Naive thymus-derived CD4-positive, alpha-beta T cell (primary cell): Measurements from ENCODE around the gene DPF1. TPM values are rescaled to one million over a fixed set of nuclear protein-coding genes. Genes with fewer than 3 reads are reported as not detected.

ENCODE experiments used
- ATAC-seq: fragments of 150-1000 bp; cut with Tn5 transposase; 2 replicates; pipeline ENCODE4 v1.10.0; 2021; ENCODE audit warnings: mild to moderate bottlenecking, moderate library complexity
- CTCF ChIA-PET: fragments of 350-600 bp; sonication (Branson Sonifier 250); formaldehyde crosslinking; loops from one replicate; lab custom pipeline; 2021; ENCODE audit warnings: antibody characterized with exemption; lab: Charles Lee
- POLR2A ChIA-PET: fragments of 350-600 bp; sonication (Branson Sonifier 250); formaldehyde crosslinking; loops from one replicate; lab custom pipeline; 2021; ENCODE audit warnings: antibody characterized with exemption, inconsistent platforms; lab: Charles Lee
- DNase-seq, 9 donors: peaks; one replicate each; pipeline versions ENCODE4 v3.0.0 to v3.0.0-alpha.2; 2020 to 2022; ENCODE audit warnings: mixed read lengths in 1 of 9
- H3K27ac ChIP-seq: one replicate; pipeline ENCODE4 v1.7.0; 2013; ENCODE audit warnings: mild to moderate bottlenecking, low read depth, low read length, moderate library complexity
- H3K27me3 ChIP-seq, 2 donors: one replicate each; pipeline ENCODE4 v1.7.0; 2013; ENCODE audit warnings: low read length in 2 of 2, mild to moderate bottlenecking in 2 of 2, moderate library complexity in 2 of 2; ENCODE audit not compliant: control insufficient read depth in 2 of 2, insufficient read depth in 2 of 2
- H3K36me3 ChIP-seq, 3 experiments: 1 replicate in 2 of 3; 2 replicates in 1 of 3; pipeline ENCODE4 v1.7.0; 2013; ENCODE audit warnings: low read length in 3 of 3, mild to moderate bottlenecking in 3 of 3, moderate library complexity in 1 of 3; ENCODE audit not compliant: insufficient read depth in 3 of 3, control insufficient read depth in 2 of 3
- H3K4me1 ChIP-seq, 2 donors: one replicate each; pipeline ENCODE4 v1.7.0; 2013; ENCODE audit warnings: low read length in 2 of 2, mild to moderate bottlenecking in 2 of 2, moderate library complexity in 1 of 2; ENCODE audit not compliant: control insufficient read depth in 2 of 2, insufficient read depth in 2 of 2
- H3K4me3 ChIP-seq: 2 replicates; pipeline ENCODE4 v1.7.0; 2013; ENCODE audit warnings: mild to moderate bottlenecking, low read length
- H3K9me3 ChIP-seq, 3 experiments: 1 replicate in 2 of 3; 2 replicates in 1 of 3; pipeline ENCODE4 v1.7.0; 2013; ENCODE audit warnings: low read length in 3 of 3; ENCODE audit not compliant: control insufficient read depth in 2 of 3
- H3K27ac Mint-ChIP-seq, 9 donors: one replicate each; pipeline ENCODE4 v1.8.0; 2020 to 2022; ENCODE audit warnings: mixed read lengths in 9 of 9, mild to moderate bottlenecking in 8 of 9, moderate library complexity in 5 of 9, inconsistent platforms in 2 of 9
- H3K27me3 Mint-ChIP-seq, 5 donors: one replicate each; pipeline ENCODE4 v1.8.0; 2021 to 2022; ENCODE audit warnings: mixed read lengths in 5 of 5, mild to moderate bottlenecking in 1 of 5
- H3K36me3 Mint-ChIP-seq, 5 donors: one replicate each; pipeline ENCODE4 v1.8.0; 2020 to 2022; ENCODE audit warnings: mixed read lengths in 5 of 5, mild to moderate bottlenecking in 3 of 5, inconsistent platforms in 1 of 5
- H3K4me1 Mint-ChIP-seq, 7 donors: one replicate each; pipeline ENCODE4 v1.8.0; 2020 to 2022; ENCODE audit warnings: mixed read lengths in 7 of 7, mild to moderate bottlenecking in 3 of 7, inconsistent platforms in 1 of 7
- H3K4me3 Mint-ChIP-seq, 10 donors: one replicate each; pipeline ENCODE4 v1.8.0; 2020 to 2022; ENCODE audit warnings: mild to moderate bottlenecking in 10 of 10, mixed read lengths in 10 of 10, moderate library complexity in 6 of 10, inconsistent platforms in 2 of 10
- H3K9me3 Mint-ChIP-seq, 11 donors: one replicate each; pipeline ENCODE4 v1.8.0; 2020 to 2022; ENCODE audit warnings: mixed read lengths in 11 of 11, mild to moderate bottlenecking in 4 of 11, inconsistent platforms in 1 of 11, moderate library complexity in 1 of 11
- intact Hi-C, 2 donors: fragments of 100-400 bp; cut with micrococcal nuclease; formaldehyde crosslinking; loops; one replicate each; pipeline ENCODE4 v1.15.1; 2023
- polyA plus RNA-seq, 2 donors: library from polyadenylated mRNA; unstranded; fragments of 300-500 nt; fragmentation: Illumina TruSeq; gene quantifications; one replicate each; pipeline ENCODE4 v1.2.3, GENCODE V29; 2021
- total RNA-seq, 6 experiments: library from RNA in 5 of 6; stranded (reverse) in 5 of 6; gene quantifications; 1 replicate in 5 of 6; 2 replicates in 1 of 6; pipeline ENCODE4 v1.2.3 and lab custom pipeline; 2021 to 2026

The DPF1 gene
- total and polyA plus RNA-seq, 7 experiments from 2014 or later = 0.46 to 0.51 TPM; not detected in 5

GRCh38 chr19:38204728-38205127 lies 19.3 kb downstream of the DPF1 start:
- H3K36me3 ChIP-seq = peaks cover 0 to 48% (median 0%) of the 10 kb centered on the region in 3 experiments
- Mint-ChIP-seq H3K27me3 (peaks cover 8 to 19% (median 16%) of the 10 kb centered on the region in 5 donors), H3K4me1 (peaks cover under 1 to 2% (median 1%) of the 10 kb centered on the region in 7 donors), H3K9me3 (peaks cover 0 to under 1% (median 0%) of the 10 kb centered on the region in 11 donors), H3K27ac (no peak overlapping the region), H3K36me3 (peaks cover under 1 to 53% (median 20%) of the 10 kb centered on the region in 5 donors), H3K4me3 (no peak overlapping the region)
- intact Hi-C loops = no loop called here
- DNase-seq = no peak
- H3K9me3 ChIP-seq = no peaks in the 10 kb centered on the region
- no peaks in the 10 kb centered on the region for H3K27me3 ChIP-seq
- no peak overlapping the region for H3K4me3 ChIP-seq
- H3K27ac ChIP-seq = no peak overlapping the region
- H3K4me1 ChIP-seq = no peaks in the 10 kb centered on the region
- ATAC-seq = no peak
- POLR2A ChIA-PET = no interaction called here
- CTCF ChIA-PET = no interaction called here

- POLR2A ChIA-PET = no interaction called here
- no peaks in the 10 kb centered on the region for H3K9me3 Mint-ChIP-seq
- ATAC-seq (no peak), DNase-seq (no peak)
- Histone ChIP-seq H3K27me3 (no peaks in the 10 kb centered on the region), H3K4me1 (no peaks in the 10 kb centered on the region), H3K27ac (no peak overlapping the region), H3K36me3 (peaks cover 0 to 49% (median 0%) of the 10 kb centered on the region in 3 experiments), H3K4me3 (no peak overlapping the region), H3K9me3 (no peaks in the 10 kb centered on the region)
- H3K27me3 Mint-ChIP-seq = peaks cover 6 to 13% (median 10%) of the 10 kb centered on the region in 5 donors
- no peaks in the 10 kb centered on the region for H3K4me1 Mint-ChIP-seq
- peaks cover 0 to 53% (median 20%) of the 10 kb centered on the region in 5 donors for H3K36me3 Mint-ChIP-seq
- CTCF ChIA-PET = no interaction called here
- intact Hi-C loops = no loop called here
- no peak overlapping the region for H3K27ac Mint-ChIP-seq
- H3K4me3 Mint-ChIP-seq = no peak overlapping the region
Measured at GRCh38 chr19:38204096-38204495, 19.9 kb downstream of the DPF1 start.

GRCh38 chr19:38203197-38203596 lies 20.8 kb downstream of the DPF1 start:
- H3K4me3 ChIP-seq = no peak overlapping the region
- DNase-seq (no peak), ATAC-seq (no peak)
- no peak overlapping the region for H3K27ac ChIP-seq
- H3K4me1 ChIP-seq = no peaks in the 10 kb centered on the region
- H3K4me1 Mint-ChIP-seq = no peaks in the 10 kb centered on the region
- no peaks in the 10 kb centered on the region for H3K27me3 ChIP-seq
- intact Hi-C loops = no loop called here
- H3K27me3 Mint-ChIP-seq = peaks cover 2 to 7% (median 3%) of the 10 kb centered on the region in 5 donors
- no peak overlapping the region for H3K4me3 Mint-ChIP-seq
- no peaks in the 10 kb centered on the region for H3K9me3 Mint-ChIP-seq
- no peaks in the 10 kb centered on the region for H3K9me3 ChIP-seq
- ChIA-PET POLR2A (no interaction called here), CTCF (no interaction called here)
- H3K27ac Mint-ChIP-seq = no peak overlapping the region
- H3K36me3 ChIP-seq = peaks cover 0 to 58% (median 0%) of the 10 kb centered on the region in 3 experiments
- H3K36me3 Mint-ChIP-seq = peaks cover 0 to 56% (median 20%) of the 10 kb centered on the region in 5 donors

GRCh38 chr19:38202504-38202903 lies 21.5 kb downstream of the DPF1 start:
- ATAC-seq (no peak), DNase-seq (no peak)
- Histone ChIP-seq H3K4me3 (no peak overlapping the region), H3K27ac (no peak overlapping the region), H3K4me1 (no peaks in the 10 kb centered on the region), H3K36me3 (peaks cover 0 to 65% (median 0%) of the 10 kb centered on the region in 3 experiments), H3K9me3 (no peaks in the 10 kb centered on the region), H3K27me3 (no peaks in the 10 kb centered on the region)
- peaks cover 0 to 57% (median 20%) of the 10 kb centered on the region in 5 donors for H3K36me3 Mint-ChIP-seq
- CTCF ChIA-PET = no interaction called here
- H3K9me3 Mint-ChIP-seq = no peaks in the 10 kb centered on the region
- peak overlapping the region in 1 of 9 donors; percentile 28 for H3K27ac Mint-ChIP-seq
- H3K4me1 Mint-ChIP-seq = no peaks in the 10 kb centered on the region
- intact Hi-C loops = no loop called here
- no peak overlapping the region for H3K4me3 Mint-ChIP-seq
- H3K27me3 Mint-ChIP-seq = peaks cover 0 to 5% (median 0%) of the 10 kb centered on the region in 5 donors
- POLR2A ChIA-PET = no interaction called here

GRCh38 chr19:38201731-38202130 lies 22.3 kb downstream of the DPF1 start:
- Mint-ChIP-seq H3K4me1 (no peaks in the 10 kb centered on the region), H3K27me3 (no peaks in the 10 kb centered on the region), H3K27ac (no peak overlapping the region), H3K36me3 (peaks cover 0 to 60% (median 24%) of the 10 kb centered on the region in 5 donors), H3K9me3 (no peaks in the 10 kb centered on the region), H3K4me3 (no peak overlapping the region)
- ChIA-PET POLR2A (no interaction called here), CTCF (no interaction called here)
- Histone ChIP-seq H3K9me3 (no peaks in the 10 kb centered on the region), H3K4me1 (no peaks in the 10 kb centered on the region), H3K4me3 (no peak overlapping the region), H3K36me3 (peaks cover 0 to 65% (median 0%) of the 10 kb centered on the region in 3 experiments), H3K27me3 (no peaks in the 10 kb centered on the region), H3K27ac (no peak overlapping the region)
- ATAC-seq (no peak), DNase-seq (no peak)
- intact Hi-C loops = no loop called here

- ChIA-PET CTCF (no interaction called here), POLR2A (no interaction called here)
- Mint-ChIP-seq H3K27me3 (no peaks in the 10 kb centered on the region), H3K4me1 (peaks cover 0 to 6% (median 0%) of the 10 kb centered on the region in 7 donors), H3K4me3 (no peak overlapping the region), H3K9me3 (peaks cover 0 to 8% (median 0%) of the 10 kb centered on the region in 11 donors), H3K27ac (no peak overlapping the region), H3K36me3 (peaks cover 5 to 63% (median 28%) of the 10 kb centered on the region in 5 donors)
- no peak for DNase-seq
- no peaks in the 10 kb centered on the region for H3K9me3 ChIP-seq
- no peak for ATAC-seq
- H3K27me3 ChIP-seq = no peaks in the 10 kb centered on the region
- no peak overlapping the region for H3K4me3 ChIP-seq
- H3K36me3 ChIP-seq = peaks cover 0 to 49% (median 0%) of the 10 kb centered on the region in 3 experiments
- intact Hi-C loops = no loop called here
- no peaks in the 10 kb centered on the region for H3K4me1 ChIP-seq
- no peak overlapping the region for H3K27ac ChIP-seq
Measured at GRCh38 chr19:38199340-38199739, 24.7 kb downstream of the DPF1 start.
